ENCODE data around the gene PSMB3.
"Not testable (repeated sequence)": the region's sequence is repeated elsewhere in the genome, so short reads cannot be mapped to it uniquely, and the experiment has no call there.

- TF ChIP-seq, protein P1, sequence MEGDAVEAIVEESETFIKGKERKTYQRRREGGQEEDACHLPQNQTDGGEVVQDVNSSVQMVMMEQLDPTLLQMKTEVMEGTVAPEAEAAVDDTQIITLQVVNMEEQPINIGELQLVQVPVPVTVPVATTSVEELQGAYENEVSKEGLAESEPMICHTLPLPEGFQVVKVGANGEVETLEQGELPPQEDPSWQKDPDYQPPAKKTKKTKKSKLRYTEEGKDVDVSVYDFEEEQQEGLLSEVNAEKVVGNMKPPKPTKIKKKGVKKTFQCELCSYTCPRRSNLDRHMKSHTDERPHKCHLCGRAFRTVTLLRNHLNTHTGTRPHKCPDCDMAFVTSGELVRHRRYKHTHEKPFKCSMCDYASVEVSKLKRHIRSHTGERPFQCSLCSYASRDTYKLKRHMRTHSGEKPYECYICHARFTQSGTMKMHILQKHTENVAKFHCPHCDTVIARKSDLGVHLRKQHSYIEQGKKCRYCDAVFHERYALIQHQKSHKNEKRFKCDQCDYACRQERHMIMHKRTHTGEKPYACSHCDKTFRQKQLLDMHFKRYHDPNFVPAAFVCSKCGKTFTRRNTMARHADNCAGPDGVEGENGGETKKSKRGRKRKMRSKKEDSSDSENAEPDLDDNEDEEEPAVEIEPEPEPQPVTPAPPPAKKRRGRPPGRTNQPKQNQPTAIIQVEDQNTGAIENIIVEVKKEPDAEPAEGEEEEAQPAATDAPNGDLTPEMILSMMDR (IDR thresholded peaks at IDR 0.05), result not testable (repeated sequence)
- not testable (repeated sequence) for TF ChIP-seq TCF7L2 (IDR thresholded peaks at IDR 0.05; ENCODE audit: low read depth, low read length); REST (IDR thresholded peaks at IDR 0.05; ENCODE audit: insufficient read depth in 1 of 2, low read depth in 2 of 2, low read length in 1 of 2)
These were observed 26.4 kb upstream of the PSMB3 start for GRCh38 chr17:38726145-38726544.
